Stimulated activated CD4-positive, alpha-beta T cell treated with anti-CD3 and anti-CD28 coated beads, Interleukin-1b, Interleukin-23, amount 100 ng/mL, for 1 hour (primary cell): Measurements from ENCODE around the gene MAP3K12.
"Not testable (repeated sequence)": the region's sequence is repeated elsewhere in the genome, so short reads cannot be mapped to it uniquely, and the experiment has no call there.

Experiments used
- DNase-seq, 2 donors: peaks; one replicate each; pipeline ENCODE4 v3.0.0-alpha.2; 2020; ENCODE audit warnings: low read depth in 2 of 2

Gene MAP3K12

GRCh38 chr12:53492830-53493609, 6.2 kb downstream of the MAP3K12 start:
- peak; percentile 68 to 79 for DNase-seq

- DNase-seq: no peak
Measured at GRCh38 chr12:53492188-53492587, 7.1 kb downstream of the MAP3K12 start.

- no peak for DNase-seq
Measured at GRCh38 chr12:53489242-53489864, 9.9 kb downstream of the MAP3K12 start.

- no peak for DNase-seq
Measured at GRCh38 chr12:53486736-53487487, 12.3 kb downstream of the MAP3K12 start.

- DNase-seq: no peak
Measured at GRCh38 chr12:53485955-53486735, 13.1 kb downstream of the MAP3K12 start.

GRCh38 chr12:53484686-53485575, 14.3 kb downstream of the MAP3K12 start:
- DNase-seq: no peak

- DNase-seq: no peak
Measured at GRCh38 chr12:53483979-53484377, 15.3 kb downstream of the MAP3K12 start.

- no peak for DNase-seq
Measured at GRCh38 chr12:53483225-53483978, 15.9 kb downstream of the MAP3K12 start.

GRCh38 chr12:53482626-53483168, 16.6 kb downstream of the MAP3K12 start:
- no peak for DNase-seq

GRCh38 chr12:53481939-53482586, 17.2 kb downstream of the MAP3K12 start:
- no peak for DNase-seq

- not testable (repeated sequence) for DNase-seq
Measured at GRCh38 chr12:53481458-53481857, 17.8 kb downstream of the MAP3K12 start.

GRCh38 chr12:53480491-53481442, 18.5 kb downstream of the MAP3K12 start:
- DNase-seq: no peak

GRCh38 chr12:53479331-53479730, 19.9 kb downstream of the MAP3K12 start:
- no peak for DNase-seq

- no peak for DNase-seq
Measured at GRCh38 chr12:53478865-53479264, 20.4 kb downstream of the MAP3K12 start.

- no peak for DNase-seq
Measured at GRCh38 chr12:53476769-53477209, 22.5 kb downstream of the MAP3K12 start.

GRCh38 chr12:53474819-53475218, 24.4 kb downstream of the MAP3K12 start:
- no peak for DNase-seq

GRCh38 chr12:53474077-53474476, 25.2 kb downstream of the MAP3K12 start:
- DNase-seq: no peak

GRCh38 chr12:53472056-53472582, 27.1 kb downstream of the MAP3K12 start:
- no peak for DNase-seq
